ENCODE measurements around the gene RRBP1.

DNA sequence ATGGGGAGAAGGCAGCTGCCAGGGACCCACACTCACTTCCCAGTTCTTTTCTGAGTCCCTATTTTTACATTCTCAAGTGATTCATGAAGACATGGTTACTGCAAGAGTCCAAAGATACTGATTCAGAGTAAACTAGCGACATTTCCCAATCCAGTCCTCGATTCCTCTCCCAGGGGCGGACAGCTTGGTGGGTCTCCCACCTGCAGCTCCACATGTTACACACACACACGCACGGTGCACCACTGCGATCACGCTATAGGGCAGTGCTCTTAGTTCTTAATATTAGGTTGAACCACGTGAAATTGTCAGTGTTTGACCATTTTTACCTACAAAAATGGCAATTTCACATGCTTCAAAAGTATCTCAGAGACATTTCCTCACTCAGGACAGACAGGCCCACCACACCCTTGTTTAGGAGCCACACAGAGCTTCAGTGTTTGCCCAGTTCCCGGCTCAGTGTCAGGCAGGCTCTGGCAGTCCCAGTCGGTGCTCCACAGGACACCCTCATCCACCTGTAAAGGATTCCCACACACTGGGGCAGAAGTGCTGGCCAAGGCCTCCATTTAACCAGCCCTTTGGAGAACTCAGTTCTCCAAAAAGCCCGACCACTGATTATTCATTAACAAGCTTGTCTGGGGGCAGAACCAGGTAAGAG is 51.8 kb downstream of the RRBP1 start:
- TF ChIP-seq, protein P1, sequence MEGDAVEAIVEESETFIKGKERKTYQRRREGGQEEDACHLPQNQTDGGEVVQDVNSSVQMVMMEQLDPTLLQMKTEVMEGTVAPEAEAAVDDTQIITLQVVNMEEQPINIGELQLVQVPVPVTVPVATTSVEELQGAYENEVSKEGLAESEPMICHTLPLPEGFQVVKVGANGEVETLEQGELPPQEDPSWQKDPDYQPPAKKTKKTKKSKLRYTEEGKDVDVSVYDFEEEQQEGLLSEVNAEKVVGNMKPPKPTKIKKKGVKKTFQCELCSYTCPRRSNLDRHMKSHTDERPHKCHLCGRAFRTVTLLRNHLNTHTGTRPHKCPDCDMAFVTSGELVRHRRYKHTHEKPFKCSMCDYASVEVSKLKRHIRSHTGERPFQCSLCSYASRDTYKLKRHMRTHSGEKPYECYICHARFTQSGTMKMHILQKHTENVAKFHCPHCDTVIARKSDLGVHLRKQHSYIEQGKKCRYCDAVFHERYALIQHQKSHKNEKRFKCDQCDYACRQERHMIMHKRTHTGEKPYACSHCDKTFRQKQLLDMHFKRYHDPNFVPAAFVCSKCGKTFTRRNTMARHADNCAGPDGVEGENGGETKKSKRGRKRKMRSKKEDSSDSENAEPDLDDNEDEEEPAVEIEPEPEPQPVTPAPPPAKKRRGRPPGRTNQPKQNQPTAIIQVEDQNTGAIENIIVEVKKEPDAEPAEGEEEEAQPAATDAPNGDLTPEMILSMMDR (IDR thresholded peaks at IDR 0.05): no peak
- no peak for TF ChIP-seq ZFX (IDR thresholded peaks at IDR 0.05; ENCODE audit: borderline replicate concordance)
